GM12878 (cell line): ENCODE measurements around the gene TPST1. TPM values are rescaled to one million over a fixed set of nuclear protein-coding genes. Genes with fewer than 3 reads are reported as not detected.

ENCODE experiments used
- ATAC-seq: fragments of 200-7000 bp; cut with Tn5 transposase; 3 replicates; pipeline ENCODE4 v1.9.1; 2020; ENCODE audit warnings: mild to moderate bottlenecking, moderate library complexity
- BruUV-seq: library from RNA; stranded (reverse); fragments of 400-500 nt; replicated peaks from 2 replicates; lab custom pipeline; 2021; lab: Mats Ljungman, UMichigan
- CTCF ChIA-PET: fragments of 300-600 bp; sonication (Branson Sonifier 250); formaldehyde crosslinking; extraction: SDS; loops from one replicate; lab custom pipeline; 2021; ENCODE audit warnings: inconsistent platforms; lab: Yijun Ruan, JAX
- POLR2A ChIA-PET: fragments of 350-600 bp; formaldehyde crosslinking; extraction: SDS; loops from one replicate; lab custom pipeline; 2021; ENCODE audit warnings: inconsistent platforms; lab: Charles Lee
- RAD21 ChIA-PET: fragments of 300-600 bp; sonication (Branson Sonifier 250); formaldehyde crosslinking; loops from one replicate; lab custom pipeline; 2023; ENCODE audit warnings: antibody characterized with exemption; ENCODE audit not compliant: unreplicated experiment; lab: Charles Lee
- SMC1A ChIA-PET: fragments of 300-600 bp; sonication (Branson Sonifier 250); formaldehyde crosslinking; loops from one replicate; lab custom pipeline; 2023; ENCODE audit not compliant: unreplicated experiment, uncharacterized antibody; lab: Charles Lee
- DNase-seq: peaks from one replicate; pipeline ENCODE4 v3.0.0-alpha.2; 2011; ENCODE audit warnings: low read depth, low spot score
- FAIRE-seq: peaks from 3 replicates; lab custom pipeline; 2011; peaks lifted over from hg19 to GRCh38; lab: Jason Lieb, UNC
- H2AFZ ChIP-seq: 2 replicates; pipeline ENCODE4 v1.6.0; 2011; ENCODE audit warnings: low read depth, low read length, control low read depth; ENCODE audit not compliant: control insufficient read depth
- H3K27ac ChIP-seq: 2 replicates; pipeline ENCODE4 v1.5.1; 2011; ENCODE audit warnings: control low read depth; ENCODE audit not compliant: control insufficient read depth, insufficient read depth
- H3K27me3 ChIP-seq, 2 experiments: replicated peaks in 1 of 2; 2 replicates each; pipeline versions ENCODE4 v1.6.0 to v1.6.1; 2011; ENCODE audit warnings: low read length in 1 of 2; ENCODE audit not compliant: control insufficient read depth in 2 of 2, insufficient read depth in 2 of 2
- H3K36me3 ChIP-seq, 2 experiments: 2 replicates each; pipeline ENCODE4 v1.5.1; 2011; ENCODE audit warnings: low read length in 1 of 2; ENCODE audit not compliant: control insufficient read depth in 2 of 2, insufficient read depth in 2 of 2
- H3K4me1 ChIP-seq: 2 replicates; pipeline ENCODE4 v1.6.1; 2011; ENCODE audit warnings: mild to moderate bottlenecking, low read length, moderate library complexity, mixed read lengths; ENCODE audit not compliant: control insufficient read depth, insufficient read depth
- H3K4me2 ChIP-seq: 2 replicates; pipeline ENCODE4 v1.6.0; 2011; ENCODE audit warnings: control low read depth; ENCODE audit not compliant: control insufficient read depth, insufficient read depth
- H3K4me3 ChIP-seq: fragments of 200-600 bp; sonication (generic); 2 replicates; pipeline ENCODE4 v1.5.1; 2016
- H3K79me2 ChIP-seq: 2 replicates; pipeline ENCODE4 v1.6.0; 2011; ENCODE audit warnings: low read length; ENCODE audit not compliant: control insufficient read depth, insufficient read depth
- H3K9ac ChIP-seq: 2 replicates; pipeline ENCODE4 v1.8.0; 2011; ENCODE audit warnings: low read length, control low read depth, mixed read lengths; ENCODE audit not compliant: control insufficient read depth, insufficient read depth
- H3K9me3 ChIP-seq: replicated peaks from 3 replicates; pipeline ENCODE4 v1.5.1; 2011; ENCODE audit warnings: mild to moderate bottlenecking, low read length; ENCODE audit not compliant: control insufficient read depth, insufficient read depth
- H4K20me1 ChIP-seq: 2 replicates; pipeline ENCODE4 v1.6.0; 2011; ENCODE audit not compliant: control insufficient read depth, insufficient read depth
- BCLAF1 ChIP-seq: fragments of 450-650 bp; IDR thresholded peaks from 2 replicates; pipeline ENCODE4 v1.6.1; 2017; ENCODE audit warnings: antibody characterized with exemption, mild to moderate bottlenecking, moderate library complexity
- BRCA1 ChIP-seq: IDR thresholded peaks from 2 replicates; pipeline ENCODE4 v1.6.1; 2011; ENCODE audit warnings: low read depth, low read length, improper control_type of control experiment
- CHD2 ChIP-seq: IDR thresholded peaks from 2 replicates; pipeline ENCODE4 v1.6.1; 2011; ENCODE audit warnings: low read depth, low read length, improper control_type of control experiment, borderline replicate concordance
- ESRRA ChIP-seq: IDR thresholded peaks from 2 replicates; pipeline ENCODE4 v1.6.1; 2012; ENCODE audit warnings: mild to moderate bottlenecking, low read length, improper control_type of control experiment
- FOXM1 ChIP-seq: IDR thresholded peaks from 2 replicates; pipeline ENCODE4 v1.6.1; 2012; ENCODE audit warnings: low read depth, mild to moderate bottlenecking, inconsistent platforms, low read length, moderate library complexity
- GABPA ChIP-seq: IDR thresholded peaks from 2 replicates; pipeline ENCODE4 v1.6.1; 2014; ENCODE audit warnings: antibody characterized with exemption, low read depth, mild to moderate bottlenecking, inconsistent platforms
- HDAC2 ChIP-seq: fragments of 200-600 bp; sonication (generic); IDR thresholded peaks from 2 replicates; pipeline ENCODE4 v1.6.1; 2017
- IRF4 ChIP-seq: IDR thresholded peaks from 2 replicates; pipeline ENCODE4 v1.6.1; 2011; ENCODE audit warnings: low read depth, low read length
- KDM1A ChIP-seq: fragments of 200-600 bp; sonication (generic); IDR thresholded peaks from 2 replicates; pipeline ENCODE4 v1.6.1; 2016; ENCODE audit warnings: borderline replicate concordance
- KLF5 ChIP-seq: fragments of 450-650 bp; IDR thresholded peaks from 2 replicates; pipeline ENCODE4 v1.6.1; 2014; ENCODE audit warnings: mild to moderate bottlenecking; ENCODE audit not compliant: partially characterized antibody
- MEF2B ChIP-seq: fragments of 450-650 bp; IDR thresholded peaks from 2 replicates; pipeline ENCODE4 v1.6.1; 2018; ENCODE audit warnings: mild to moderate bottlenecking, moderate library complexity; ENCODE audit not compliant: partially characterized antibody, poor library complexity, severe bottlenecking
- RB1 ChIP-seq: fragments of 450-650 bp; formaldehyde crosslinking; IDR thresholded peaks from 2 replicates; pipeline ENCODE4 v1.6.1; 2017; ENCODE audit warnings: mild to moderate bottlenecking, borderline replicate concordance
- RELA ChIP-seq: fragments of 450-650 bp; IDR thresholded peaks from 2 replicates; pipeline ENCODE4 v1.8.0; 2014; ENCODE audit warnings: borderline replicate concordance; ENCODE audit not compliant: partially characterized antibody
- RUNX3 ChIP-seq: IDR thresholded peaks from 2 replicates; pipeline ENCODE4 v1.6.1; 2012; ENCODE audit warnings: low read length, inconsistent platforms
- TCF7 ChIP-seq: IDR thresholded peaks from 2 replicates; pipeline ENCODE4 v1.6.1; 2014; ENCODE audit warnings: antibody characterized with exemption, borderline replicate concordance
- ZBTB33 ChIP-seq: fragments of 450-650 bp; IDR thresholded peaks from 2 replicates; pipeline ENCODE4 v1.6.1; 2017; ENCODE audit warnings: mild to moderate bottlenecking
- WGBS: methylation state at CpG from one replicate; pipeline ENCODE4 v1.1.6; 2016; ENCODE audit warnings: low lambda C conversion rate; ENCODE audit not compliant: insufficient replicate concordance, insufficient coverage; ENCODE audit errors: missing lambda C conversion rate; 5-methylcytosine and 5-hydroxymethylcytosine counted together
- in situ Hi-C: fragments of 300-500 bp; cut with MboI; formaldehyde crosslinking; loops from 9 replicates; pipeline ENCODE4 v1.14.3; 2018; ENCODE audit warnings: mixed read lengths
- intact Hi-C: fragments of 100-400 bp; cut with micrococcal nuclease; formaldehyde crosslinking; loops from one replicate; pipeline ENCODE4 v1.14.2; 2022; ENCODE audit not compliant: unreplicated experiment
- polyA plus RNA-seq, 11 experiments: library from polyadenylated mRNA; depleted of rRNA in 4 of 11; unstranded in 6 of 11; stranded (reverse) in 5 of 11; fragments of >200 nt; fragmentation: Nextera tagmentation in 4 of 11; fragmentation: Illumina TruSeq in 1 of 11; extraction: Ambion mirVana in 4 of 11; extraction: Trizol in 1 of 11; gene quantifications; 1 replicate in 1 of 11; 2 replicates in 10 of 11; pipeline versions ENCODE4 v1.2.1 to v1.2.3, GENCODE V29; 2011 to 2016; ENCODE audit warnings: inconsistent platforms in 2 of 11, missing spikeins in 2 of 11, low read depth in 1 of 11
- total RNA-seq, 4 experiments: library from RNA; depleted of rRNA in 3 of 4; stranded (reverse); fragments of >200 nt in 3 of 4; fragmentation: Illumina TruSeq in 1 of 4; extraction: Trizol in 1 of 4; gene quantifications; 2 replicates each; pipeline versions ENCODE4 v1.2.1 to v1.2.3, GENCODE V29; 2013 to 2021
- TF ChIP-seq, protein P1 (sequence below): IDR thresholded peaks from 2 replicates; pipeline ENCODE4 v1.6.1; 2012; ENCODE audit warnings: improper control_type of control experiment, low read depth, low read length; ENCODE audit not compliant: insufficient replicate concordance

TPST1 gene
- total and polyA plus RNA-seq, 10 of the 15 experiments (the other 5 are each of a cell fraction or from before 2014, with no cell fraction given): 1.1 to 10.6 (median 7.5) TPM

DNA sequence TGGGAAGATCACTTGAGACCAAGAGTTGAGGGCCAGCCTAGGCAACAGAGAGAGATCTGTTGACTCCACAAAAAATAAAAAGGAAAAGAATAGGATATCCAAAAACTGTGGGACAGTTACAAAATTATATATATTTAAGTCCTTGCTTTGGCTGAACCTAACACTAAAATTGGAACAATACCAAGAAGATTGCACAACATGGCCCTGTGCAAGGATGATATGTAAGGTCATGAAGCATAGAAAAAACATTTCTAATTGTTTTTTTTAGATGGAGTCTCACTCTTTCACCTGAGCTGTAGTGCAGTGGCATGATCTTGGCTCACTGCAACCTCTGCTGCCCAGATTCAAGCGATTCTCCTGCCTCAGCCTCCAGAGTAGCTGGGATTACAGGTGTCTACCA lies 139.0 kb downstream of the TPST1 start:
- no TSS peak for BruUV-seq
- no peak overlapping the region for H3K4me3 ChIP-seq
- H3K4me1 ChIP-seq: no peaks in the 10 kb centered on the region
- H3K9me3 ChIP-seq: no peaks in the 10 kb centered on the region
- intact Hi-C loops: no loop called here
- no peak for TF ChIP-seq FOXM1
- TF ChIP-seq BCLAF1: no peak
- TF ChIP-seq RUNX3: no peak
- TF ChIP-seq RB1: no peak
- TF ChIP-seq TCF7: no peak
- no peak for TF ChIP-seq RELA
- no peak for TF ChIP-seq KDM1A
- TF ChIP-seq IRF4: no peak
- TF ChIP-seq BRCA1: no peak
- TF ChIP-seq, protein P1, sequence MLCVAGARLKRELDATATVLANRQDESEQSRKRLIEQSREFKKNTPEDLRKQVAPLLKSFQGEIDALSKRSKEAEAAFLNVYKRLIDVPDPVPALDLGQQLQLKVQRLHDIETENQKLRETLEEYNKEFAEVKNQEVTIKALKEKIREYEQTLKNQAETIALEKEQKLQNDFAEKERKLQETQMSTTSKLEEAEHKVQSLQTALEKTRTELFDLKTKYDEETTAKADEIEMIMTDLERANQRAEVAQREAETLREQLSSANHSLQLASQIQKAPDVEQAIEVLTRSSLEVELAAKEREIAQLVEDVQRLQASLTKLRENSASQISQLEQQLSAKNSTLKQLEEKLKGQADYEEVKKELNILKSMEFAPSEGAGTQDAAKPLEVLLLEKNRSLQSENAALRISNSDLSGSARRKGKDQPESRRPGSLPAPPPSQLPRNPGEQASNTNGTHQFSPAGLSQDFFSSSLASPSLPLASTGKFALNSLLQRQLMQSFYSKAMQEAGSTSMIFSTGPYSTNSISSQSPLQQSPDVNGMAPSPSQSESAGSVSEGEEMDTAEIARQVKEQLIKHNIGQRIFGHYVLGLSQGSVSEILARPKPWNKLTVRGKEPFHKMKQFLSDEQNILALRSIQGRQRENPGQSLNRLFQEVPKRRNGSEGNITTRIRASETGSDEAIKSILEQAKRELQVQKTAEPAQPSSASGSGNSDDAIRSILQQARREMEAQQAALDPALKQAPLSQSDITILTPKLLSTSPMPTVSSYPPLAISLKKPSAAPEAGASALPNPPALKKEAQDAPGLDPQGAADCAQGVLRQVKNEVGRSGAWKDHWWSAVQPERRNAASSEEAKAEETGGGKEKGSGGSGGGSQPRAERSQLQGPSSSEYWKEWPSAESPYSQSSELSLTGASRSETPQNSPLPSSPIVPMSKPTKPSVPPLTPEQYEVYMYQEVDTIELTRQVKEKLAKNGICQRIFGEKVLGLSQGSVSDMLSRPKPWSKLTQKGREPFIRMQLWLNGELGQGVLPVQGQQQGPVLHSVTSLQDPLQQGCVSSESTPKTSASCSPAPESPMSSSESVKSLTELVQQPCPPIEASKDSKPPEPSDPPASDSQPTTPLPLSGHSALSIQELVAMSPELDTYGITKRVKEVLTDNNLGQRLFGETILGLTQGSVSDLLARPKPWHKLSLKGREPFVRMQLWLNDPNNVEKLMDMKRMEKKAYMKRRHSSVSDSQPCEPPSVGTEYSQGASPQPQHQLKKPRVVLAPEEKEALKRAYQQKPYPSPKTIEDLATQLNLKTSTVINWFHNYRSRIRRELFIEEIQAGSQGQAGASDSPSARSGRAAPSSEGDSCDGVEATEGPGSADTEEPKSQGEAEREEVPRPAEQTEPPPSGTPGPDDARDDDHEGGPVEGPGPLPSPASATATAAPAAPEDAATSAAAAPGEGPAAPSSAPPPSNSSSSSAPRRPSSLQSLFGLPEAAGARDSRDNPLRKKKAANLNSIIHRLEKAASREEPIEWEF: no peak
- no peak for TF ChIP-seq CHD2
- TF ChIP-seq ESRRA: no peak
- no peak for TF ChIP-seq ZBTB33
- TF ChIP-seq KLF5: no peak
- no peak for TF ChIP-seq GABPA
- TF ChIP-seq MEF2B: no peak
- no peak for TF ChIP-seq HDAC2
- TF ChIP-seq, all 136 proteins: peak for 0
- ChIA-PET POLR2A (no interaction called here), RAD21 (no interaction called here), SMC1A (no interaction called here), CTCF (no interaction called here)
- DNase-seq (no peak), ATAC-seq (no peak), FAIRE-seq (no peak)
- H3K27ac ChIP-seq: no peak overlapping the region
- no peaks in the 10 kb centered on the region for H3K27me3 ChIP-seq
- in situ Hi-C loops: no loop called here
- no peak overlapping the region for H3K9ac ChIP-seq
- H3K79me2 ChIP-seq: no peaks in the 10 kb centered on the region
- H4K20me1 ChIP-seq: no peaks in the 10 kb centered on the region
- 0% methylated on average over 1 of the region's 1 CpG for WGBS
- H2AFZ ChIP-seq: no peak overlapping the region
- no peak overlapping the region for H3K4me2 ChIP-seq
- H3K36me3 ChIP-seq: no peaks in the 10 kb centered on the region
